H1 (cell line): ENCODE measurements around the gene ZNF202. TPM values are rescaled to one million over a fixed set of nuclear protein-coding genes. Genes with fewer than 3 reads are reported as not detected.
A peak's percentile ranks its signal among the peaks of the same experiment; 100 is the strongest.

Experiments
- CTCF ChIA-PET: fragments of 300-600 bp; sonication (Branson Sonifier 250); formaldehyde crosslinking; loops from one replicate; lab custom pipeline; 2021; ENCODE audit not compliant: partially characterized antibody; lab: Charles Lee
- POLR2A ChIA-PET: fragments of 300-600 bp; sonication (Branson Sonifier 250); formaldehyde crosslinking; loops from one replicate; lab custom pipeline; 2021; ENCODE audit warnings: inconsistent platforms; ENCODE audit not compliant: partially characterized antibody; lab: Charles Lee
- DNase-seq, 2 experiments: peaks; one replicate each; pipeline versions ENCODE4 v3.0.0 to v3.0.0-alpha.2; 2010 to 2022; ENCODE audit warnings: low spot score in 2 of 2, low read depth in 1 of 2, mixed read lengths in 1 of 2
- FAIRE-seq: peaks from 2 replicates; lab custom pipeline; 2011; peaks lifted over from hg19 to GRCh38; lab: Jason Lieb, UNC
- H2AFZ ChIP-seq: 2 replicates; pipeline ENCODE4 v1.8.1; 2012; ENCODE audit warnings: low read length, inconsistent platforms
- H2AK5ac ChIP-seq: 2 replicates; pipeline ENCODE4 v1.6.1; 2013; ENCODE audit warnings: low read depth, low read length
- H2BK120ac ChIP-seq: replicated peaks from 2 replicates; pipeline ENCODE3; 2013; ENCODE audit warnings: low read depth, low read length, inconsistent platforms
- H2BK12ac ChIP-seq: 2 replicates; pipeline ENCODE4 v1.6.1; 2013; ENCODE audit warnings: low read depth, low read length
- H2BK15ac ChIP-seq: 2 replicates; pipeline ENCODE4 v1.6.1; 2013; ENCODE audit warnings: low read length
- H2BK20ac ChIP-seq: 2 replicates; pipeline ENCODE4 v1.6.1; 2013; ENCODE audit warnings: low read length
- H2BK5ac ChIP-seq: 2 replicates; pipeline ENCODE4 v1.6.1; 2013; ENCODE audit warnings: low read depth, low read length
- H3K14ac ChIP-seq: 2 replicates; pipeline ENCODE4 v1.6.1; 2013; ENCODE audit warnings: inconsistent platforms; ENCODE audit not compliant: insufficient read length
- H3K18ac ChIP-seq: 2 replicates; pipeline ENCODE4 v1.6.1; 2013; ENCODE audit warnings: low read length; ENCODE audit errors: extremely low read depth
- H3K23ac ChIP-seq: 2 replicates; pipeline ENCODE4 v1.6.1; 2013; ENCODE audit warnings: inconsistent platforms; ENCODE audit not compliant: insufficient read length
- H3K23me2 ChIP-seq: 2 replicates; pipeline ENCODE4 v1.6.1; 2013; ENCODE audit warnings: low read depth, low read length
- H3K27ac ChIP-seq: 2 replicates; pipeline ENCODE4 v1.6.1; 2011; ENCODE audit warnings: low read depth, low read length, inconsistent platforms
- H3K27me3 ChIP-seq, 4 experiments: replicated peaks in 1 of 4; 1 replicate in 1 of 4; 2 replicates in 3 of 4; pipeline versions ENCODE4 v1.6.1 to v1.8.1; 2011 to 2013; ENCODE audit warnings: low read length in 3 of 4, mild to moderate bottlenecking in 3 of 4, inconsistent platforms in 2 of 4, mixed read lengths in 2 of 4, moderate library complexity in 1 of 4; ENCODE audit not compliant: control insufficient read depth in 3 of 4, insufficient read depth in 3 of 4; ENCODE audit errors: extremely low read depth in 1 of 4
- H3K36me3 ChIP-seq, 4 experiments: 2 replicates each; pipeline versions ENCODE4 v1.6.1 to v1.8.1; 2011 to 2013; ENCODE audit warnings: mild to moderate bottlenecking in 4 of 4, low read length in 3 of 4, moderate library complexity in 2 of 4, control low read depth in 1 of 4, inconsistent platforms in 1 of 4; ENCODE audit not compliant: insufficient read depth in 4 of 4, control insufficient read depth in 2 of 4
- H3K4ac ChIP-seq: replicated peaks from 2 replicates; pipeline ENCODE3; 2013; ENCODE audit warnings: low read length, low read depth, mixed read lengths, inconsistent platforms; ENCODE audit not compliant: insufficient read length
- H3K4me1 ChIP-seq, 4 experiments: replicated peaks in 1 of 4; 1 replicate in 1 of 4; 2 replicates in 3 of 4; pipeline versions ENCODE4 v1.6.1 to v1.8.1; 2011 to 2013; ENCODE audit warnings: low read length in 3 of 4, inconsistent platforms in 2 of 4, mixed read lengths in 1 of 4; ENCODE audit not compliant: insufficient read depth in 4 of 4, control insufficient read depth in 3 of 4
- H3K4me2 ChIP-seq, 2 experiments: 2 replicates each; pipeline versions ENCODE4 v1.6.1 to v1.8.1; 2011 to 2013; ENCODE audit warnings: low read depth in 2 of 2, low read length in 2 of 2, control low read depth in 1 of 2, inconsistent platforms in 1 of 2, mild to moderate bottlenecking in 1 of 2; ENCODE audit not compliant: insufficient read depth in 1 of 2
- H3K4me3 ChIP-seq, 4 experiments: fragments of 200-600, 300-600 bp in 1 of 4; sonication (generic), shearing (Covaris generic), sonication (Bioruptor Twin) in 1 of 4; 2 replicates each; pipeline versions ENCODE4 v1.5.1 to v1.8.1; 2011 to 2016; ENCODE audit warnings: low read length in 4 of 4, low read depth in 3 of 4, control low read depth in 2 of 4, inconsistent platforms in 2 of 4, mild to moderate bottlenecking in 2 of 4, mixed read lengths in 1 of 4, moderate library complexity in 1 of 4; ENCODE audit not compliant: insufficient read depth in 2 of 4; ENCODE audit errors: extremely low read depth in 1 of 4
- H3K56ac ChIP-seq: replicated peaks from 2 replicates; pipeline ENCODE3; 2013; ENCODE audit warnings: low read depth, mild to moderate bottlenecking, mixed read lengths, low read length, inconsistent platforms; ENCODE audit not compliant: insufficient read length
- H3K79me1 ChIP-seq: 2 replicates; pipeline ENCODE4 v1.6.1; 2013; ENCODE audit warnings: low read depth, low read length, control low read depth
- H3K79me2 ChIP-seq, 2 experiments: 2 replicates each; pipeline versions ENCODE4 v1.6.1 to v1.8.1; 2012 to 2013; ENCODE audit warnings: low read length in 2 of 2, mild to moderate bottlenecking in 2 of 2, inconsistent platforms in 1 of 2; ENCODE audit not compliant: insufficient read depth in 2 of 2, control insufficient read depth in 1 of 2
- H3K9ac ChIP-seq, 4 experiments: replicated peaks in 1 of 4; 1 replicate in 1 of 4; 2 replicates in 3 of 4; pipeline versions ENCODE4 v1.6.1 to v1.8.1; 2011 to 2013; ENCODE audit warnings: low read depth in 3 of 4, low read length in 3 of 4, control low read depth in 2 of 4, mild to moderate bottlenecking in 2 of 4, moderate library complexity in 2 of 4, inconsistent platforms in 1 of 4; ENCODE audit errors: extremely low read depth in 1 of 4
- H3K9me3 ChIP-seq, 2 experiments: 2 replicates each; pipeline versions ENCODE4 v1.6.1 to v1.8.1; 2012 to 2013; ENCODE audit warnings: mild to moderate bottlenecking in 2 of 2, moderate library complexity in 2 of 2, control low read depth in 1 of 2, inconsistent platforms in 1 of 2, low read depth in 1 of 2, low read length in 1 of 2, mixed read lengths in 1 of 2; ENCODE audit not compliant: insufficient read depth in 2 of 2
- H4K20me1 ChIP-seq, 2 experiments: replicated peaks in 1 of 2; 2 replicates each; pipeline versions ENCODE3 to v1.8.1; 2011 to 2013; ENCODE audit warnings: inconsistent platforms in 2 of 2, low read length in 2 of 2, mild to moderate bottlenecking in 1 of 2; ENCODE audit not compliant: insufficient read depth in 2 of 2, control insufficient read depth in 1 of 2
- H4K5ac ChIP-seq: 2 replicates; pipeline ENCODE4 v1.6.1; 2013; ENCODE audit warnings: low read length, low read depth, mixed read lengths, inconsistent platforms; ENCODE audit not compliant: insufficient read length
- H4K8ac ChIP-seq: 2 replicates; pipeline ENCODE4 v1.8.0; 2013; ENCODE audit warnings: mild to moderate bottlenecking, moderate library complexity, low read length, inconsistent platforms; ENCODE audit not compliant: insufficient read depth; ENCODE audit errors: extremely low read depth
- H4K91ac ChIP-seq: replicated peaks from 2 replicates; pipeline ENCODE3; 2013; ENCODE audit warnings: low read length, mixed read lengths, inconsistent platforms; ENCODE audit not compliant: insufficient read length
- PHF8 ChIP-seq: fragments of 200-600 bp; sonication (generic); conservative IDR thresholded peaks from 2 replicates; pipeline ENCODE4 v1.7.1; 2012; ENCODE audit warnings: low read depth, mild to moderate bottlenecking, inconsistent platforms, low read length, moderate library complexity
- RBBP5 ChIP-seq: IDR thresholded peaks from 2 replicates; pipeline ENCODE4 v1.7.1; 2012; ENCODE audit warnings: low read depth, mild to moderate bottlenecking, inconsistent platforms, low read length, moderate library complexity, borderline replicate concordance
- WGBS, 2 experiments: shearing (Covaris generic) in 1 of 2; methylation state at CpG; one replicate each; pipeline versions ENCODE4 v1.1.6 to v1.1.7; 2013 to 2015; ENCODE audit warnings: low lambda C conversion rate in 2 of 2, mixed read lengths in 2 of 2, inconsistent platforms in 1 of 2, low coverage in 1 of 2, missing lambda C conversion rate in 1 of 2; ENCODE audit not compliant: insufficient replicate concordance in 2 of 2, insufficient coverage in 1 of 2, insufficient read length in 1 of 2; ENCODE audit errors: extremely low coverage in 1 of 2, missing lambda C conversion rate in 1 of 2; 5-methylcytosine and 5-hydroxymethylcytosine counted together
- polyA plus RNA-seq, 7 experiments: library from polyadenylated mRNA; depleted of rRNA in 3 of 7; stranded (reverse) in 5 of 7; unstranded in 2 of 7; fragments of >200 nt in 5 of 7; fragments of 200-250 nt in 2 of 7; gene quantifications; 1 replicate in 5 of 7; 2 replicates in 1 of 7; 4 replicates in 1 of 7; pipeline versions ENCODE4 v1.2.1 to v1.2.3, GENCODE V29; 2011 to 2013; ENCODE audit warnings: missing spikeins in 2 of 7, mixed read lengths in 2 of 7
- total RNA-seq: library from RNA; stranded (reverse); fragmentation: NEBNext Ultra II Directional; extraction: Animal tissue kit (Norgen Biotek cat#: 25700); gene quantifications from 2 replicates; pipeline ENCODE4 v1.2.1, GENCODE V29; 2021

ZNF202 gene
- total and polyA plus RNA-seq, 2 of the 8 experiments (the other 6 are each of a cell fraction or from before 2014, with no cell fraction given), result 14.1 to 33.9 TPM

- Histone ChIP-seq H3K79me2 (no peaks in the 10 kb centered on the region), H3K4me1 (peaks cover 0 to 4% (median 1%) of the 10 kb centered on the region in 4 experiments; a peak in 1 of 7 replicates), H3K23ac (no peak within 1 kb of the TSS), H3K9me3 (no peaks in the 10 kb centered on the region), H2BK5ac (no peak within 1 kb of the TSS), H3K9ac (no peak within 1 kb of the TSS), H2AFZ (no peak within 1 kb of the TSS), H3K27me3 (no peaks in the 10 kb centered on the region), H3K4me2 (no peak within 1 kb of the TSS), H2AK5ac (no peak within 1 kb of the TSS), H3K56ac (no peak within 1 kb of the TSS), H4K8ac (no peak within 1 kb of the TSS), H3K23me2 (no peaks in the 10 kb centered on the region; the same call in 1 of the 2 replicates), H3K36me3 (no peaks in the 10 kb centered on the region), H4K5ac (no peak within 1 kb of the TSS), H4K20me1 (no peaks in the 10 kb centered on the region), H2BK120ac (no peak within 1 kb of the TSS), H3K27ac (no peak within 1 kb of the TSS), H3K79me1 (no peaks in the 10 kb centered on the region), H3K4me3 (no peak within 1 kb of the TSS), H3K4ac (no peak within 1 kb of the TSS), H2BK20ac (peak within 1 kb of the TSS; percentile 40; the same call in 1 of the 2 replicates), H2BK15ac (peak within 1 kb of the TSS; percentile 50; the same call in 1 of the 2 replicates), H2BK12ac (no peak within 1 kb of the TSS; the same call in 1 of the 2 replicates), H4K91ac (peak within 1 kb of the TSS; percentile 22), H3K14ac (no peak within 1 kb of the TSS), H3K18ac (0 out of 2 replicates have a peak within 1 kb of the TSS, but pooled peaks have one; percentile 35)
- CTCF ChIA-PET, result no interaction called here
- WGBS, 2 experiments, result 99% methylated on average over 3 of the region's 3 CpGs; no CpG with 5 or more reads in 1 of the 2 experiments
- DNase-seq (no peak), FAIRE-seq (no peak)
- POLR2A ChIA-PET, result interaction anchor here (1.2 kb wide), 1 partner anchor 11 kb away, joined by 3 read pairs; no protein-coding TSS in a partner anchor
- no peak for TF ChIP-seq PHF8
- no peak for TF ChIP-seq RBBP5
Observed at GRCh38 chr11:123754101-123754568, 12.7 kb upstream of the ZNF202 start, which contains the start of gene OR6X1. Gene OR6X1 (minus strand): TSS chr11:123754518. CDS start chr11:123754518, 0 bp downstream.
